Uterus (tissue), 2 donors: ENCODE measurements around the gene CIPC.

Experiments
- POLR2A ChIP-seq, 2 donors: fragments of 450-650 bp; IDR thresholded peaks; one replicate each; pipeline ENCODE4 v1.6.1; 2016; ENCODE audit warnings: antibody characterized with exemption in 2 of 2, mild to moderate bottlenecking in 1 of 2, moderate library complexity in 1 of 2
- TF ChIP-seq, protein P1 (sequence below), 4 experiments: fragments of 200-600 bp in 2 of 4; fragments of 450-650 bp in 2 of 4; sonication (generic) in 2 of 4; IDR thresholded peaks; one replicate each; pipeline ENCODE4 v1.5.1; 2016 to 2019; ENCODE audit warnings: antibody characterized with exemption in 4 of 4, mild to moderate bottlenecking in 2 of 4, moderate library complexity in 1 of 4

DNA sequence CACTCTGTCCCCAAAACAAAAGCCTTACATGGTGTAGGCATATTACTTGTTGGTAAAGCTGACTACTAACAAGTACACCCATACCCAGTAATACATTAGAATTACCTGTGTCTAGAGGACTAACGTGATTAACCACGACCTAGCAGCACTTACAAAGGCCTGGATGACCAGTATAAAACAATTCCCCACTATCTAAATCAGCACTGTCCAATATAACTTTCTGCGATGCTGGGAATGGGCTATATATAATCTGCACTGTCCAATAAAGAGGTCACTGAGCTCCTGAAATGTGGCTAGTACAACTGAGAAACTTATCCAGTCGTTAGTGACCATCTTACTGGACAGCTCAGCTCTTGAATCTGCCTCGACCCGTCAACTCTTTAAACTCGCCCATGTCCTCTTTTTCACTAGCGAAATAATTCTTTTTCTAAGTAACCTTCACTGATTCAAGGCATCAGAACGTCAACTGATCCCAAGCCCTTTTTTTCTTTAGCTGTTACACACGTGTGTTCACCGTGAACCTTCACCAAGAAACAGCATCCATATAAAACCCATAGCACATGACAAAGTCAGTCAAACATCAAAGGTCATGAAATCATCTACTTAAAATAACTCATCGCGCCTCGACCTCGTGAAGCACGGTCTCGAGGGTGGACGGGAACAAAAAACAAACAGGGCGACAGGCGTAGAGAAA is 905 bp upstream of the CIPC start:
- TF ChIP-seq, protein P1, sequence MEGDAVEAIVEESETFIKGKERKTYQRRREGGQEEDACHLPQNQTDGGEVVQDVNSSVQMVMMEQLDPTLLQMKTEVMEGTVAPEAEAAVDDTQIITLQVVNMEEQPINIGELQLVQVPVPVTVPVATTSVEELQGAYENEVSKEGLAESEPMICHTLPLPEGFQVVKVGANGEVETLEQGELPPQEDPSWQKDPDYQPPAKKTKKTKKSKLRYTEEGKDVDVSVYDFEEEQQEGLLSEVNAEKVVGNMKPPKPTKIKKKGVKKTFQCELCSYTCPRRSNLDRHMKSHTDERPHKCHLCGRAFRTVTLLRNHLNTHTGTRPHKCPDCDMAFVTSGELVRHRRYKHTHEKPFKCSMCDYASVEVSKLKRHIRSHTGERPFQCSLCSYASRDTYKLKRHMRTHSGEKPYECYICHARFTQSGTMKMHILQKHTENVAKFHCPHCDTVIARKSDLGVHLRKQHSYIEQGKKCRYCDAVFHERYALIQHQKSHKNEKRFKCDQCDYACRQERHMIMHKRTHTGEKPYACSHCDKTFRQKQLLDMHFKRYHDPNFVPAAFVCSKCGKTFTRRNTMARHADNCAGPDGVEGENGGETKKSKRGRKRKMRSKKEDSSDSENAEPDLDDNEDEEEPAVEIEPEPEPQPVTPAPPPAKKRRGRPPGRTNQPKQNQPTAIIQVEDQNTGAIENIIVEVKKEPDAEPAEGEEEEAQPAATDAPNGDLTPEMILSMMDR (IDR thresholded peaks at IDR 0.05), result no peak
- no peak for TF ChIP-seq POLR2A (IDR thresholded peaks at IDR 0.05)
